IPS-18c (cell line): ENCODE results near the gene SLC1A7.

Experiments
- H3K4me3 ChIP-seq: 2 replicates; pipeline ENCODE4 v1.7.0; 2013; ENCODE audit warnings: low read depth, mild to moderate bottlenecking, low read length, moderate library complexity; ENCODE audit not compliant: insufficient read depth
- H3K9me3 ChIP-seq: one replicate; pipeline ENCODE4 v1.6.1; 2013; ENCODE audit warnings: mild to moderate bottlenecking, low read length, moderate library complexity; ENCODE audit not compliant: control insufficient read depth, insufficient read depth

The SLC1A7 gene

DNA sequence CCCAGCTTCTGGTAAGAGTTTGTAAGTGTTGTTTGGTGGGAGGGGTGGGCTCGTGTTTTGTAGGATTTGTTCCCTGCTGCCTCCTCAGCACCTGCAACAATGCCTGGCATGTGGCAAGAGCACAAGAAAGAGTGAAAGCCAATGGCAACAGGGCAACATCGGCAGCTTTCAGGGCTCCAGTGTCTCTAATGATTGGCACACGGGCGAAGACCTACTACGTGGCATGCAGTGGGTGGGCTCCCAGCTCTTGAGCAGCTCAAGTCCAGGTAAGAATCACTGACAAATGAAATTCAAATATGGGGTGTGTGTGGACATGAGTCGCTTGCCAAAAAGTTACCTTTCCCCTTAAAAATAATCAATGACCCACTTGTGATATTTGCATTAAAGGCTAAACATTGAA, 23.9 kb upstream of the SLC1A7 start:
- H3K4me3 ChIP-seq, result no peak overlapping the region
- H3K9me3 ChIP-seq, result no peaks in the 10 kb centered on the region

DNA sequence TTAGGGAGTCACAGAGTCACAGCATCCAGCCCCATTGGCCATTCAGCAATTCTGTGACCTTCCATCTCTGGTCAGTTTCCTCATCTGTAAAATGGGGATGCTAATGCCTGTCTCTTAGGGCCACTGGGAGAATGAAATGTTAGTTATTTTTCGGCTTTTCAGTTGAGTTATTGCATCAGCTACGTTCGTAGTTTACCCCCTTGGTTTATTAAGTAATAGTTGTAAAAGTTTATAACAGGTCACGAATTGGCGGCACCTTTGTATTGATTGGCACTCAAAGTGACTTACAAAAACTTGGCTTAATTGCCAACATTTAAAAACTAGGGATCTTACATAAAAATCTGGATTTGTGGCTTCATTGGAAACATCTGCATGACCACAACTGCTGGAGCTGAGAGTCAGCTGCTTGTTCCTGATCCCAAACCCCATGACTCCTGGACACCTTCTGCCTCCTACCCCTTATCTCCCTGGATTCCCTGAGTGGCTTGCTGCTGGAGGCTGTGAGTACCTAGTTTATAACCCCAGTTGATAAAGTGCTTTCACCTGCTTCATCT, 23.0 kb upstream of the SLC1A7 start:
- H3K4me3 ChIP-seq, result no peak overlapping the region

DNA sequence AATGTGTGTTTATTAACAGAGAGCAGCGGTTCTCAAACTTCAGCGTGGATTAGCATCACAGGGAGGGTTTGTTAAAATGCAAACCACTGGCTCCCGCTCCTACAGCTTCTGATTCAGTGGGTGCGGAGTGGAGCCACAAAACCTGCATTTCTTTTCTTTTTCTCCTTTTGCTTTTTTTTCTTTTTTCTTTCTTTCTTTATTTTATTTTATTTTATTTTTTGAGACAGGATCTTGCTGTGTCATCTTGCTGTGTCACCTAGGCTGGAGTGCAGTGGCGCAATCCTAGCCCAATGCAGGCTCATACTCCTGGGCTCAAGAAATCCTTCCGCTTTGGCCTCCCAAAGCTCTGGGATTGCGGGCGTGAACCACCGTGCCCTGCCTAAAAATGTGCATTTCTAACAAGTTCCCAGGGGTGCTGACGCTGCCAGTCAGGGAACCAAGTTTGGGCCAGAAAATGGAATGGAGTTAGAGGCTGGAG, 20.9 kb upstream of the SLC1A7 start:
- no peak overlapping the region for H3K4me3 ChIP-seq

More for the DNA sequence above, 23.0 kb upstream of the SLC1A7 start:
- no peaks in the 10 kb centered on the region for H3K9me3 ChIP-seq

DNA sequence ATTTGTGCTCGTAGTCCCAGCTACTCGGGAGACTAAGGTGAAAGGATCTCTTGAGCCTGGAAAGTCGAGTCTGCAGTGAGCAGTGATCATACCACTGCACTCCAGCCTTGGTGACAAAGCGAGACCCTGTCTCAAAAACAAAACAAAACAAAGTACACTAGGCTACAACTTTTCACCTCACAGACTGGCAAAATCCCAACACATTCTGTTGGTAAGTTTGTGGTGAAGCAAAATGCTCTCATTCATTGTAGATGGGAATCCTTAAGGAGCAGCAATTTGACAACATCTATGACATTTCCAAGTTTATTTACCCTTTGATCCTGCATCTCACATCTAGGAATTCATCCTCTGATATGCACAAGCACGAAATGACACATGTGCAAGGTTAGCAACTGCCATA, 20.2 kb upstream of the SLC1A7 start:
- H3K9me3 ChIP-seq, result no peaks in the 10 kb centered on the region
- no peak overlapping the region for H3K4me3 ChIP-seq

More for the DNA sequence above, 20.9 kb upstream of the SLC1A7 start:
- H3K9me3 ChIP-seq, result no peaks in the 10 kb centered on the region

DNA sequence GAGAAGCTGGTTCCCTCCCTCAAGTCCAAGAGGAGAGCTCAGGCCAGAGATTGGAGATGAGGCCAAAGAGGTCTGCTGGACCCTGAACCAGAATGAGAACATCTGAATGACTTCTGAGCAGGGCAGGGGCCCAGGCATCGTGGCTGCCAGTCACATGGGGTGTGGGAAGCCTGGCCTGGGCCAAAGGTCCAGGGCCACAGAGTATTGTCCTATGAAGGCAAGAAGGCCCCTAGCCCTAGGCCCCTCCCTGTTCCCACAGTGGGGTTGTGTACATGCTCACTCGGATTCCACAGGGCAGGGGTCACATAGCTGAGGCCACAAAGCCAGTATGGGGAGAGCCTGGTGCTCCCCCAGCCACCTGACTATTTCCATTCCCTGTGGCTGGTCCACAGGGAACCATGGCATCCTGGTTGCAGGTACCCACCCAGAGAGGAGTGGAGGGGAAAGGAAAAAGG, 18.5 kb upstream of the SLC1A7 start:
- no peak overlapping the region for H3K4me3 ChIP-seq

DNA sequence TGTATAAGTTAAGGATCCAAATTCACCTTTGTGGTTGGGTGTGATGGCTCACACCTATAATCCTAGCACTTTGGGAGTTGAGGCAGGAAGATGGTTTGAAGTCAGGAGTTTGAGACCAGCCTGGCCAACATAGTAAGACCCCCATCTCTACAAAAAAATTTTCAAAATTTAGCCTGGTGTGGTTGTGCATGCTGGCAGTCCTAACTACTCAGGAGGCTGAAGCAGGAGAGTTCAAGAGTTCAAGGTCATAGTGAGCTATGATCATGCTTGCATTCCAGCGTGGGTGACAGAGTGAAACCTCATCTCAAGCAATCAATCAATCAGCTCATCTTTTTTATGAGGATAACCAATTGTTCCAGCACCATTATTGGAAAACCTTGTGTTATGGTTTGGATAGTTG, 16.5 kb upstream of the SLC1A7 start:
- no peak overlapping the region for H3K4me3 ChIP-seq

More for the DNA sequence above, 18.5 kb upstream of the SLC1A7 start:
- H3K9me3 ChIP-seq, result no peaks in the 10 kb centered on the region

DNA sequence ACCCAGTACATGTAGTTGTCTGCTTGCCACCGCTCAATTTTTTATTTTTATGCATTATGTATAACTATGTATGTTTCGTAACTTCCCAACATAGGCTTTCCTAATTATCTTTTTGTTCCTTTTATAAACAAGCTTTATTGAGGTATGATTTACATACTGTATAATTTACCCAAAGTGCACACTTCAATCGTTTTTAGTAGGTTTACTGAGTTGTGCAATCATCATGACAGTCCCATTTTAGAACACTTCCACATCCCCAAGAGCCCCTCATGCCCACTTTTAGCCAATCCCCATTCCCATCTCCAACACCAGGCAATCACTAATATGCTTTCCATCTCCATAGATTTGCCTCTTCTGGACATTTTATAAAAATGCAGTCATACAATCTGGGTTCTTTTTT, 14.3 kb upstream of the SLC1A7 start:
- no peaks in the 10 kb centered on the region for H3K9me3 ChIP-seq
- H3K4me3 ChIP-seq, result no peak overlapping the region

More for the DNA sequence above, 16.5 kb upstream of the SLC1A7 start:
- H3K9me3 ChIP-seq, result no peaks in the 10 kb centered on the region

DNA sequence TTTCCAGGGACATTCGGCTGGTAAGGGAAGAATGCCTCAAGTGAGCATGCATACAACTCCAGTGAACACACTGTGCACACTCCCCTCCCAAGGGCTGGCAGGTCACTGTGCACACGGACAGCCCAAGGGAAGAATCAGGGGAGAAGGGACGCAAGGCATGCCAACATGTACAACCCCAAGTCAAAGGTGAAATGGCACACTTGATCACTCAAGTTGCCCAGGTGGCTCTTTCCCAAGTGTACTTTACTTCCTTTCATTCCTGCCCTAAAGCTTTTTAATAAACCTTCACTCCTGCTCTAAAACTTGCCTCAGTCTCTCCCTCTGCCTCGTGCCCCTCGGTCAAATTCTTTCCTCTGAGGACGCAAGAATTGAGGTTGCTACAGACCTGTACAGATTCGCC, 13.5 kb upstream of the SLC1A7 start:
- no peak overlapping the region for H3K4me3 ChIP-seq
- H3K9me3 ChIP-seq, result no peaks in the 10 kb centered on the region

DNA sequence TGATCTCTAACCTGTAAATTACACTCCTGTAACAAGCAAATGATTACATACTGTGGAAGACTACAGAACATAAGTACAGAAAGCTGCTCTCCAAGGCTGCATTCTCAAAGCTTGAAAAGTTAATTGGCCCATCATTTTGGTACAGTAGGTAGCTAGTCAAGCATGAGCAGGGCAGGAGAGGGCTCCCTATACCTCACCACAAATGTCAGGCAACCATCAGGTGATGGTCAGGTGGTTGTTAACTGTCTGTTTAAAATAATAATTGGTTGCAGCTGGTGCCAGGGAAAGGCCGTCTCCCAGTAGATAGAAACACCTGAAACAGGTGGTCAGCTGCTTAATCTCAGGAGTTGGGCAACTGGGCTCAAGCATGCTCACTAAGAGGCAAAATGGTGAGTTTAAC, 13.1 kb upstream of the SLC1A7 start:
- H3K9me3 ChIP-seq, result no peaks in the 10 kb centered on the region
- no peak overlapping the region for H3K4me3 ChIP-seq

DNA sequence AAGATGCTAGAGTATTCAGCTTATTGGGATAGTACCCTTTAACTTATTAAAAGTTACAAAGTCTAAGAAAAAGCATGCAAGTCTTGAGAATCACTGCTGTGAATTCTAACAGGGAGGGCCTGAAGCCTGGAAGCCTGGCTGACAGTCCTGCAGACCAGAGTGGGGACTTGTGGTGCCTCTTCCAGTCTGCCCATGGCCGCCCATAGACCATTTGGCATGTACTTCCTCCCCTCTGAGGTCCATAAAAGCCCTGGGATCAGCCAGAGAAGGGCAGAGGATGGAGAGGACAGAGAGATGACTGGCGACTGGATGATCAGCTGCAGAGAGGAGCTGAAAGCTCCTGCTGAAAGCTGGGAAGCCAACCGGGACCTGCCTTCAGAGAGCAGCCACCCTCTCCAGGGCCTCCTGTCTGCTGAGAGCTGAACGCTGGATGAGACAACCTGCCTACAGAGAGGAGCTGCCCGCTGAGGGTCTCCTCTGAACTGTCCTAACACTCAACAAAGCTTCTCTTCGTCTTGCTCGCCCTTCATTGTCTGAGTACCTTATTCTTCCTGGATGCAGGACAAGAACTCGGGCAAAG, 12.5 kb upstream of the SLC1A7 start:
- Histone ChIP-seq H3K4me3 (no peak overlapping the region), H3K9me3 (no peaks in the 10 kb centered on the region)

DNA sequence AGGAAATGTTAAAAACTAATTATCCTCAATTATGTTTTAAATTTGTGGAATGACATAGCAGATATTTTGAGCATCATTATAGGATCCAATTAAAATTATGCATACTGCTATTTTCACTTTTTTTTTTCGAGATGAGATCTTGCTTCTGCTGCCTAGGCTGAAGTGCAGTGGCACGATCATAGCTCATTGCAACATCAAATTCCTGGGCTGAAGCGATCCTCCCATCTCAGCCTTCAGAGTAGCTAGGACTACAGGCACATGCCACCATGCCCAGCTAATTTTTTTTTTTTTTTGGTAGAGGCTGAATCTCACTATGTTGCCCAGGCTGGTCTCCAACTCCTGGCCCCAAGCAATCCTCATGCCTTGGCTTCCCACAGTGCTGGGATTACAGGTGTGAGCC, 11.3 kb upstream of the SLC1A7 start:
- Histone ChIP-seq H3K9me3 (no peaks in the 10 kb centered on the region), H3K4me3 (no peak overlapping the region)

DNA sequence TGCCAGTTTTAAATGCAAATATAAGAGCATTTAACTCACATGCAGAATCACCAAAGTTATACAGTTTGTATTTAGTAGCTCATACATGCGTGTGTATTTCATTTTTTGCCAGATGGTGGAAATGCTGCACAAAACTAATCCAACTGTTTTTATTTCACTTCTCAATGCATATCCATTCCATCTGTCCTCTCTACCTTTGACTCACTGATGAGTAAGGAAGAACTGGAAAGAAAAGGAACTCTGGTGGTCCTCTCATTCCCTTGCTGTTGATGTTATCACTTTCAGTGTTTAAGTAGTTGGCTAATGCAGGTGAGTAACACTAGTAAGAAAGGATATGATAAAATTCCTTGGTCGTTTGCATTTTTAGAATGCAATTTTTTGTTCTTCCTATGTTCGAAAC, 5.7 kb upstream of the SLC1A7 start:
- Histone ChIP-seq H3K9me3 (no peaks in the 10 kb centered on the region), H3K4me3 (no peak overlapping the region)

DNA sequence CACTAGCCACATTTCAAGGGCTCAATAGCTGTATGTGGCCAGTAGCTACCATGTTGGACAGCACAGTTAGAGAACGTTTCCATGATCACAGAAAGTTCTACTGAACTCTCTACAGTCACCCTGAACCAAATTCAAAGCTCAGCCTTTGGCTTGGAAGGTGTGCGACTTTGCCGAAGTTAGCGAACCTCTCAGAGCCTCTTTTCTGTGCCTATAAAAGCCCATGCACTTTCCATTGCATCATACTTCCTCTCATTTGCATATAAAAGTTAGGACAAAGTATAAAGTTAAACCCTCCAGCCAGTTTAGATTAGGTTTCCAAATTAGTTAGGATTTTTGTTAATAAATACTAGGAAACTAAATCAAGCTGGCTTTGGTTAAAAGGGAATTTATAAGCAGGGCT, 4.7 kb upstream of the SLC1A7 start:
- Histone ChIP-seq H3K4me3 (no peak overlapping the region), H3K9me3 (no peaks in the 10 kb centered on the region)

DNA sequence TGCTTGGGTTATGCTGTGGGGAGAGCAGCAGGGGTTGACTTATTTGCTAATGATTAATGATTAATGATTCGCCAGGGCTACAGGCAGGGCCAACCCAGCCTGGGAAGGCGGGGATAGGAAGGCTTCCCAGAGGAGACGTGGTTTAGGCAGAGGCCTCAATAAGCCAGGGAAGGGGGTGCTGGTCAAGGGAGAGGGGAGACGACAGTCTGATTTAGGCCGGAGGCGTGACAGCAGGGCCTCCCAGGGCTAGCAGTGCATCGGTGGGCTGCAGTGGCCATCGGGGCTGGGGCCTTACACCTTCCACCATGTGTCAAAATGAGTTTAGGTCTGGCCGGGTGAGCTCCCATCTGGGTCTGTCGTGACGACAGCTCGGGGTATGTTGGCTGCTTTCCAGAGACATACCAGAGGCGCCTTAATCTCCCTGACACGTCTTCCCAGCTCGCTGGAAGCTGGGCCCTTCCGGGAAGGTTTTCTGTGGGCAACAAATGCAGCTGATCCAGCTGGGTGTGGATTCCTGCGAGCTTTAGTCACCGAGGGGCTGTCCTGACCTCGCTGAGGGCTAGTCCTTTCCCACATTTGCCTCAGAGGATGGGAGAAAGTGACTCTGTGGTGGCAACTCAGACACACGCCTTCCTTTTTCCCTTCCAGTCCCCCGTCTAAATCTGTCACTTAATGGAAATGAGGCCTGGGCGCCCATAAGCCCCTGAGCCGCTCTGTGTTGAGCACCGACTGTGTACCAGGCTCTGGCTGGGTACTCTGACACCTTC, 3.7 kb upstream of the SLC1A7 start:
- no peak overlapping the region for H3K4me3 ChIP-seq

DNA sequence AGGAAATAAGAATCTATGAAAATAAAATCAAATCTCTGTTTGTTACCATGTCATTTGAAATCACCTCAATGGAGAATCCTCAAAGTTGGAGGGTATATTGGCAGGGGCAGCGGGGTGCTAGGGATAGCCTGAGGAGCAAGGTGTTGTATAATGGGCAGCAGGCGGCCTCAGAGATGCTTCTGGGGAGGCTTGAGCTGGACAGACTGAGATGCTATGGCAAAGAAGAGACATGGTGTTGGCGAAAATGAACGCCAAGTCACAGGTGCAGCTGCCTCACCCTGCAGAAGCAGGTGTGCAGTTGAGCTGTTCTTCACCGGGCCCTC, 3.1 kb upstream of the SLC1A7 start:
- Histone ChIP-seq H3K9me3 (no peaks in the 10 kb centered on the region), H3K4me3 (no peak overlapping the region)

More for the DNA sequence above, 3.7 kb upstream of the SLC1A7 start:
- H3K9me3 ChIP-seq, result no peaks in the 10 kb centered on the region

DNA sequence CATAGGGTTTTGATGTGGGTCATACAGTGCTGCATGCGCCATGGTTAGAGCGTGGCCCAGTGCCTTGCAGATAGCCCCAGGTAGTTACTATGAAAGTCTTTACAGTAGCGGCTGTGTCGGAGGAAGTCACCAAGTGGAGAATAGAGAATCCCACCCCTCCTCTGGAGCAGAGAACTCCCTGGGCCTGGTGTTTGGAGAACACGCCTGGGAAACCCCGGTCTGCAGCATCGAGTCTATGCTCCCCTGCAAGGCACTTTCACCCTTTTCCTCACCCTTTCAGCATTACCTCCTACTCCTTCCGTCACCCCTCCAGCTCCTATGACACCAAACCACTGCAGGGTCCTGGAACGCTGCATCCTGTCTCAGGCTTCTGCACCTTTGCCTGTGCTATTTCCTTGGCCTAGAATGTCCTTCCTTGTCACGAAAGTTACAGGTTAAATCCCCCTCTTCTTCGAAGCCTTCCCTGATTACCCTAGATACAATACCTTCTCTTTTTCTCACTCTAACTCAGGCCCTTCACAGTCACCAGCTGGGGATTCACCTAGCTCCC, 2.7 kb upstream of the SLC1A7 start:
- Histone ChIP-seq H3K4me3 (no peak overlapping the region), H3K9me3 (no peaks in the 10 kb centered on the region)

DNA sequence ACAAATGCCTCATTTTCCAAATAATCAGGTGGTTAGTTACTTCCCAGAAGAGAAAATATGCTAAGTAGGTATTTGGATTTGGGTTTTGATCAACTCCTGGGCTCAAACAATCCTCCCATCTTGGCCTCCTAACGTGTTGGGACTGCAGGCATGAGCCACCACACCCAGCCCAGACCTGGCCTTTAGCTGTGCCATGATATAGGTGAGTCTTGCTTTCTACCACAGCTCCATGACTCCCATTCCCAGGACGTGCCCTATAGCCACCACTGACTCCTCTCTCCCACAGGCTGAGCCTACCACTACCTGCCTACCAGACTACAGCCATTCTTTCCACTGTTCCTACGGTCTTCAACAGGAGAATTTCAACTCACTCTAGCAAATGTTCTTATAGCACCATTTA, 1.8 kb upstream of the SLC1A7 start:
- Histone ChIP-seq H3K4me3 (no peak overlapping the region), H3K9me3 (no peaks in the 10 kb centered on the region)

DNA sequence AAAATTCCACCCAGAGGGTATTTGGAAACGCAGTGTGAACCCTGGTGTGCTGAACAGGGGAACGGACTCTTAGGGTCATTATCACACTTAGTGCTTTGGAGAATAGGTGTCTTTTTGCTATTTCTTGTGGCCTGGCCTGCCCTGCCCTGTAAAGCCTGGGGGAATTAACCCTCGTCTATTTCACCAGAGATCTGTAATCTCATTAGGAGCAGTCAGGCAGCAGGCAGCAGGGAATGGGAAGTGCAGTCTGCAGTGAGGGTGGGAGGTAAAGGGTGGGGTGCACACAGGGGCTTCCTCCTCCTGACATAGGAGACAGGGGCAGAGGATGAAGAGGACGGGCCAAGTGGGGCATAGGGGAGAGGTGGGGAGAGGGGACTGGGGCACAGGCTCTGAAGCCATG, 1.1 kb upstream of the SLC1A7 start:
- no peak overlapping the region for H3K4me3 ChIP-seq
- no peaks in the 10 kb centered on the region for H3K9me3 ChIP-seq
